Ishikawa (cell line): ENCODE data around the gene RASGRP4.

ENCODE experiments used
- CEBPB ChIP-seq: IDR thresholded peaks from 2 replicates; pipeline ENCODE4 v1.6.1; 2012
- CREB1 ChIP-seq: IDR thresholded peaks from 2 replicates; pipeline ENCODE4 v1.6.1; 2012; ENCODE audit warnings: low read depth
- EGR1 ChIP-seq: IDR thresholded peaks from 2 replicates; pipeline ENCODE4 v1.6.1; 2012
- EP300 ChIP-seq: IDR thresholded peaks from 2 replicates; pipeline ENCODE4 v1.6.1; 2012; ENCODE audit warnings: borderline replicate concordance
- FOXM1 ChIP-seq: IDR thresholded peaks from 2 replicates; pipeline ENCODE4 v1.6.1; 2012; ENCODE audit warnings: low read depth, borderline replicate concordance
- MAX ChIP-seq: IDR thresholded peaks from 2 replicates; pipeline ENCODE4 v1.6.1; 2012
- NFIC ChIP-seq: IDR thresholded peaks from 2 replicates; pipeline ENCODE4 v1.6.1; 2012
- RAD21 ChIP-seq: IDR thresholded peaks from 2 replicates; pipeline ENCODE4 v1.6.1; 2012; ENCODE audit warnings: low read depth
- REST ChIP-seq: IDR thresholded peaks from 2 replicates; pipeline ENCODE4 v1.6.1; 2012; ENCODE audit warnings: low read depth, mild to moderate bottlenecking
- TAF1 ChIP-seq: IDR thresholded peaks from 2 replicates; pipeline ENCODE4 v1.6.1; 2012; ENCODE audit warnings: low read depth, mild to moderate bottlenecking
- TCF12 ChIP-seq: IDR thresholded peaks from 2 replicates; pipeline ENCODE4 v1.6.1; 2012; ENCODE audit warnings: low read depth
- TEAD4 ChIP-seq: IDR thresholded peaks from 2 replicates; pipeline ENCODE4 v1.6.1; 2012
- USF1 ChIP-seq: IDR thresholded peaks from 2 replicates; pipeline ENCODE4 v1.6.1; 2012
- YY1 ChIP-seq: IDR thresholded peaks from 2 replicates; pipeline ENCODE4 v1.6.1; 2012; ENCODE audit warnings: low read depth
- ZBTB7A ChIP-seq: IDR thresholded peaks from 2 replicates; pipeline ENCODE4 v1.6.1; 2012; ENCODE audit warnings: low read depth

Gene RASGRP4

GRCh38 chr19:38470788-38471480, 44.9 kb upstream of the RASGRP4 start:
- TF ChIP-seq TCF12 (no peak), FOXM1 (no peak), USF1 (no peak), CEBPB (no peak)

GRCh38 chr19:38469151-38469550, 43.1 kb upstream of the RASGRP4 start:
- TF ChIP-seq ZBTB7A (no peak), EP300 (no peak), MAX (no peak), CREB1 (no peak), REST (no peak), NFIC (no peak), CEBPB (no peak), YY1 (no peak), TAF1 (no peak), USF1 (no peak), FOXM1 (no peak), TEAD4 (no peak), TCF12 (no peak), RAD21 (no peak), EGR1 (no peak)

GRCh38 chr19:38467541-38468525, 41.8 kb upstream of the RASGRP4 start:
- TF ChIP-seq CREB1 (no peak), MAX (no peak), ZBTB7A (no peak), RAD21 (no peak), YY1 (no peak), EGR1 (no peak)

GRCh38 chr19:38466050-38466449, 40.0 kb upstream of the RASGRP4 start:
- TF ChIP-seq ZBTB7A (no peak), YY1 (no peak), TCF12 (no peak)

GRCh38 chr19:38464421-38465082, 38.5 kb upstream of the RASGRP4 start:
- TF ChIP-seq CEBPB (no peak), FOXM1 (no peak), CREB1 (no peak), TCF12 (no peak), USF1 (no peak), REST (no peak), TAF1 (no peak), RAD21 (no peak), MAX (no peak), YY1 (no peak), ZBTB7A (no peak), EGR1 (no peak), EP300 (no peak), NFIC (no peak), TEAD4 (no peak)
